GM19467 (cell line): Measurements from ENCODE around the gene EFS.
"Not testable (repeated sequence)": the region's sequence is repeated elsewhere in the genome, so short reads cannot be mapped to it uniquely, and the experiment has no call there.

Experiments
- ATAC-seq: cut with Tn5 transposase; IDR thresholded peaks from one replicate; pipeline ENCODE4 v1.9.1; 2021; ENCODE audit warnings: mild to moderate bottlenecking, moderate library complexity; ENCODE audit not compliant: unreplicated experiment

The EFS gene

GRCh38 chr14:23399591-23399990, 34.6 kb upstream of the EFS start:
- no peak for ATAC-seq

DNA sequence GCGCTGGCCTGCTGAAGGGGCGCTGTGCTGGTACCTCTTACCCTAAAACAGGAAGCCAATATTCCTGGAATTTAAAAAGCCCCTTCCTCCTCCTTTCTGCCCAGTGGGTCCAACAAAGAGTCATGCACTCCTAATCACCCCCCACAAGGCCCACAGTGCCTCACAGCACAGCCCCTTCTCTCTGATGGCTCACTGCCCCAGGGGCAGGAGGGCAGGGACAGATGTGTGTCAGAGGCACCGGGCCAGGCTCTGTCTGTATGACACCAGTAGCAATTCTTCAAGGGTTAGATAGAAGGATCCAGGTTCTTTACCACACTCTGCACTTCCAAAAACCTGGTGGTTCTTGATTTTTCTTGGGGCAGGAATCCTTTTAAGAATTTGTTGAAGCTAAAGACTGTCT, 34.2 kb upstream of the EFS start:
- ATAC-seq: no peak

GRCh38 chr14:23398348-23398747, 33.4 kb upstream of the EFS start:
- no peak for ATAC-seq

DNA sequence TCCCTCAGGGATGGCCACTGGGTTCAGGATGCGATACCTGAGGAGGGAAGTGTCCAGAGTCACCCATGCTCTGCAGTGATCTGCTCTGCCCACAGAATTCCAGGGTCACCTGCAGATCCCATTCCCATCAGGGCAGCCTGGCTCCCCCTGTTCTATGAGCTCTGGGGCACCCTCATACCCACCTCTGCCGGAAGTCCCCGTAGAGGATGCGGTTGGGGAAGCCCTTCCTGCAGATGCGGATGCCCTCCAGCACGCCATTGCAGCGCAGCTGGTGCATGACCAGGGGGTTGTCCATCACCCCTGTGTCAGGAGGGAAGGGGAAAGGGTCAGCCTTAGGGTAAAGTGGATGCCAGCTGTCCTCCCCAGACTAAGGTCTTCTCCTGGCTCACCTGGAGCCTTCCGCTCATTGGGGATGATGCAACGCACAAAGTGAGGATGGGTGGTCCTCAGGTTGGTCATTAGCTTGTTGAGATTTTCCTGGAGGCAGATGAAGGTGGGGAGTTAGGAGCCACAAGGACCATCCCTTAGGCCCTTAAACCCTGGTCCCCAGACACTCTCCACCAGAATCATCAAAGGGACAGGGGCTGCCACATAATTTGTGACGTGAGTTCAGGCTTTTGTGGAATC, 31.9 kb upstream of the EFS start:
- no peak for ATAC-seq

- no peak for ATAC-seq
Observed at GRCh38 chr14:23396126-23396525, 31.2 kb upstream of the EFS start.

DNA sequence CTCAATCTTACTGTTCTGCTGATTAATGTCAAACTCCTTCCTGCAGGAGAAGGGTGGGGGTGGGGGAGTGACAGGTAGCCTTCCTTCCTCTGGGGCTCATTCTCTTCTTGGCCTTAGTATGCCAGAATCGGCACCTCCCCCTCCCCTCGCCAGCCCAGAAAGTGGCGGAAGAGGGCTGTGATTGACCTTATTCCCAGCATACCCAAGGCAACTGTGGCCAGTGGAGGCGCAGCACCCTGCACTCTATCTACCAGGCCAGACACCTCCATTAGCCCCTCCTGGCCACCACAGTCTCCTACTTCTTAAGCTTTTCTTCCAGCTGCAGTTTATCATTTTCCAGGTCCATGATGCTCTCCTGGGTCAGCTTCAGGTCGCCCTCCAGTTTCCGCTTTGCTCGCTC, 27.6 kb upstream of the EFS start:
- no peak for ATAC-seq

- not testable (repeated sequence) for ATAC-seq
Observed at GRCh38 chr14:23389871-23390270, 24.9 kb upstream of the EFS start.

GRCh38 chr14:23389396-23389795, 24.4 kb upstream of the EFS start:
- no peak for ATAC-seq

- no peak for ATAC-seq
Observed at GRCh38 chr14:23388996-23389395, 24.0 kb upstream of the EFS start.

DNA sequence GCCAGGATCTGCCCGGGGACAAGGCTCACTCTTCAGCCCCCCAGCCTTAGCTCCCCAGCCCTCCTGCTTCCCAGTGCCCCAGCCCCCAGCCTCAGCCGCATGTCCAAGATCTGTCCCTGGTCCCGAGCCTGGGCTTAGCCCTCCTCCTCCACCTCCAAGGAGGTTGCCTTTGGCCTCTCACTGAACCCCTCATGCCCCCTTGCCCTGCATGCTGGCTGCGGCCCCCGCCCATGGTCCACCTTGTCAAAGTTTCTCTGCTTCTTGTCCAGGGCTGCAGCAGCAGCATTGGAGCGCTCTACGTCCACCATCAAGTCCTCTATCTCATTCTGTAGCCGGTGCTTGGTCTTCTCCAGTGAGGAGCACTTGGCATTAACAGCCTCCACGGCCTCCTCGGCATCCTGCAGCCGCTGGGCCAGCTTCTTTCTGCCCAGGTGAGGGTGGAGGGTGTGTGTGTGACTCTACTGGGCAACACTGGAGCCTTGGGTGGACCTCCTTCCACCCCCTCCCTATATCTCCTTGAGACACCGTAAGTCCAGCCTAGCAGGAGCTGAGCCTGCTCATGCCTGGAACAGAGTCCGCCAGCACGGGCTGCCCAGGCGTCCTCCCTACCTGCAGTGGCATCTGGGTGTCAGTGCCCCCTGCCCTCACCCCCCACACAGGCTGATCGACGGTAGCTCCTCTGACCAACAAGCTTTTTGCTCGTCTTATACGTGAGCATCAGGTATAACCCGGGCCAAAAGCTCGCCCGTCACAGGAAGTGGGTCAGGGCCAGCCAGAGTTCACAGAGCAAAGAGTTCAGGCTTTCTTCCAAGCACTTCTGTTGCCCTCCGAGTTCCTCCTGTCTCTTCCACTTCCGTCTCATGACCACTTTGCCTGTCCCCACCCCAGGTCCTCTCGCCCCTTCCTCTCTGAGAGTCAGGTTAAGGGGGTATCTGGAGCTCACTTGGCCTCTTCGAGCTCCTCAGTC, 23.2 kb upstream of the EFS start:
- no peak for ATAC-seq

GRCh38 chr14:23386999-23387398, 22.0 kb upstream of the EFS start:
- ATAC-seq: no peak

GRCh38 chr14:23386266-23386657, 21.3 kb upstream of the EFS start:
- not testable (repeated sequence) for ATAC-seq

DNA sequence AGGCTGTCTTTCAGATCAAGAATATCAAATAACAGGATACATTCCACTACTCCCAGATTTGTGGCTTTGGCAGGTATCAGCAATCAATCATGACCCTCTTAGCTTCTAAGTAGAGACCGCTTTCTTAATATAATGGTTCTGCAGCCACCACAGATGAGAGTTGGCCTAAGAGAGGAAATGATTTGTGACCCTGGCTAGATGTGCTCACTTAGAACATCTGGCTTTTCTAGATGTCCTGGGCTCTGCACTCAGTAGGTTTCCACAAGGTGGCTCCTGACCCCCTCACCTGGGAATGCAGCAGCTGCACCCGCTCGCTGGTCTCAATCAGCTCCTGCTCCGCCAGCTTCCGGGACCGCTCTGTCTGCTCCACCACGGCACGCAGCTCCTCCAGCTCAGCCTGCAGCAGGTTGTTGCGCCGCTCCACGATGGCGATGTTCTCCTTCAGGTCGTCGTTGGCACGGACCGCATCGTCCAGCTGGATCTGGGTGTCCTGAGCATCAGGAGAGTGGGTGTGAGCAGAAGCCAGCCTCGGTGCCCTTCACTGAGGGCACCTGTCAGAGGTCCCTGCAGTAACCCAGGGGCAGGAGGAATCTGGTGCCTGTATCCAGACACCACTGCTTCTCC, 20.8 kb upstream of the EFS start:
- ATAC-seq: no peak

DNA sequence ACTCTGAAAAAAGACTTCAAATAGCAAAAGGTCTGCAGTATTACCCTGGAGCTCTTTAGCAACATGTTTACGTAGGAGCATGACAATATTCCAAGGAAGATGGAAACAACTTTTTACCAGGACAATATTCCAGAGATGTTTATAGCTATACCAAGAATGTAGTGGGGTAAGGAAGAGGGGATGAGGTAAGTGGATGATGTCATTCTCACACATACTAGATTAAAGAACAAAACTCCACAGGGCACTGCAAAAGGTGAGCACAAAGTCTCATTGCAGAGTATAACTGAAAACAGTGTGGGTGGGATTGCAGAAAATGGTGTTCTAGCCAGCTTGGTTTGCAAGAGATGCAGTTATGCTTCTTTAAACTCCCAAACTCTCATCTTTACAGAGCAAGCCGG, 20.3 kb upstream of the EFS start:
- no peak for ATAC-seq

- no peak for ATAC-seq
Observed at GRCh38 chr14:23384364-23385080, 19.6 kb upstream of the EFS start.

- no peak for ATAC-seq
Observed at GRCh38 chr14:23382731-23383440, 17.9 kb upstream of the EFS start.

- ATAC-seq: no peak
Observed at GRCh38 chr14:23382276-23382675, 17.3 kb upstream of the EFS start.

- ATAC-seq: no peak
Observed at GRCh38 chr14:23381871-23382270, 16.9 kb upstream of the EFS start.

DNA sequence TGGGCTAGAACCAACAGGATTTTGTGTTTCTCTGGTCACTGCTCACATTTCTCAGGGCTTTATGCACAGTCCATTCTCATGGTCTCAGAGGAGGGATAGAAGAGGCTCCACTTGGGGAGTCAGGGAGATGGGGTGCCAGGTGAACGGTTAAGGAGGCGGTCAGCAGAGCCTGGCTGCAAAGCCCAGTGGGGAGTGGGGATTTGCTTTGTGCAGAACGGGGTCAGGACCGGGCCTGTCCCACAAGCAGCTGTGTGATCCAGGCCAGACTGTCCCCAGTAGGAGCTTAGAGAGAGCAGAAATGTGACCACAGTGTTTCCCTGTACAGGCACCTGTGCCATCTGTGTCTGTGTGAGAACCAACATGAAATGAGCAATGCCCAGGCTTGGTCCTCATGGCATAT, 16.0 kb upstream of the EFS start:
- no peak for ATAC-seq

DNA sequence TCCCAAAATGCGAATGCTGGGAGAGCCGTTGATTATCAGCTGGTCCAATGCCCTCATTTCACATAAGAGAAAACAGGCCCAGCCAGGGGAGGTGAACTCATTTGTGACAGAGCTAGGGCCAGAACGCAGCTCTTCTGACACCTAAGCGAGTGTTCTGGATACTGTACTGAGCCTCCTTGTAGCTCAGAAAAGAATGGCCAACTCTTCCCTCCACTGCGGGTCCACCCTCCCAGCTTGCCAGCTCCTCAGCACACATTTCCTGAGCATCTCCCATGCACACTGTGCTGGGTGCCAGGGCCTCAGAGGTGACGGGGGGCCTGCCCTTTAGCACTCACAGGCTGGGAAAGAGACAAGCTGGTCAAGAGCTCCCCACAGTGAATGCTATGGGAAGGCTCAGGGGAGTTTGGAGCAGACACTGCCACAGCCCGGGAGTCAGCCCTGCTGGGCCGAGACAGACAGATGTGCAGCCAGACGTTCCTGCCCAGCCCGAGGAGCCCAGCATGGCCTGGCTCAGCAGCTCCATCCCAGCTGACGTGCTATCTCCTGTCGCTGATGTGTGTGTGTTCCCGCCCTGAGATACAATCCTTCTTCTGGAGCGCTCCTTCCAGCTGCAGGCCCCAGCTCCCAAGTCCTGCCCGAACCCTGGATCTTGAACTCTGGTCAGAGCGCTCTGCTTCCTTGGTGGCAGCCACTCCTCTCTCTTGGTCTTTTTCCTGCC, 15.4 kb upstream of the EFS start:
- no peak for ATAC-seq
